Stimulated activated CD8-positive, alpha-beta memory T cell treated with anti-CD3 and anti-CD28 coated beads, Interleukin-15, amount 100 ng/mL, for 24 hours (primary cell): ENCODE results near the gene TCEA2.
A peak's percentile ranks its signal among the peaks of the same experiment; 100 is the strongest.
"Not testable (repeated sequence)": the region's sequence is repeated elsewhere in the genome, so short reads cannot be mapped to it uniquely, and the experiment has no call there.

Experiments
- DNase-seq: peaks from one replicate; pipeline ENCODE4 v3.0.0-alpha.2; 2020; ENCODE audit warnings: low read depth

TCEA2 gene

DNA sequence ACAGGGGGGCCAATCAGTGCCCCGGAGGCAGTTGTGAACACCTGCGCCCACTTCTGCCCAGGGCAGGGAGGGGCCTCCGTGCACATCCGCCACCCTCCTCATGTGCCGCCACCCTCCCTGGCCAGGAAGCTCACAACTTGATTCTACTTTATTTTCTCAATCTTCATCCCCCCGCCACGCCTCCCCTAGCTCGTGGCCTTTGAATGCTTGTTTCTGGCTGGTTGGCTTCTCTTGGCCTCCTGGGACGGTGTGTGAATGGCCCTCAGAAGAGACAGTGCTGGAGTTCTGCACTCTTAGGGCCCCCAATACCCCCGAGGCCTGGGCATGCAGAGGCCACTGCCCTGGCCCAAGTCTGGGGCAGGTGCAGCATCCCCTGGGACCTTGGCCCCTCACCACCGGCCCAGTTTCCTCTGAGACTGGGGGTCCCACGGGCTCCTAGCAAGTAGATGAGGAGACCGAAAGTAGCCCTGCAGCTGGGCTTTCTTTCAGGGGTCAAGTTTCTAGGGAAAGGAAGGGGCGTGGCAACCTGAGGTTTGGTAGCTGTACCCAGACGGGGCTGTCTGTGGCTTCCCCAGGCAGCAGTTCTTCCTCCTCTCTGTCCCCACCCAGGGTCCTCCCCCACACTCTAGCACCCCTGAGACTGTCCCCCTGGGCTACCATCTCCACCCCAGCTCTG is 15.0 kb downstream of the TCEA2 start:
- DNase-seq = no peak

DNA sequence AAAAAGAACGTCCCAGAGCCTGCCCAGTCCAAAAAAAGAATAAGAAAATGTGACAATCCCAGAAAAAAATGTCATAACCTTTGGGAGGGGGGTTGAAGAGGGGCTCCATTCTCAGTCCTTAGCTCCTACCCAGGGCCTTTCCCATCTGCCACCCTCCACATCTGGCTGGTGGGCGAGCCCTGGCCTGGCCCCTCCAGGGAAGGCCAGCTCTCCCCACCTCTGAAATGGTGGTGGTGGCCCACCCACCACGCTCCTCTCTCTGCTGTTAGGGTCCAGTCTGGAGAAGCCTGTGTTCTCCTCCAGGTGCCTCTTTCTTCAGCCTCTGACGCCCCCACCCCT is 15.9 kb downstream of the TCEA2 start:
- DNase-seq = no peak

DNA sequence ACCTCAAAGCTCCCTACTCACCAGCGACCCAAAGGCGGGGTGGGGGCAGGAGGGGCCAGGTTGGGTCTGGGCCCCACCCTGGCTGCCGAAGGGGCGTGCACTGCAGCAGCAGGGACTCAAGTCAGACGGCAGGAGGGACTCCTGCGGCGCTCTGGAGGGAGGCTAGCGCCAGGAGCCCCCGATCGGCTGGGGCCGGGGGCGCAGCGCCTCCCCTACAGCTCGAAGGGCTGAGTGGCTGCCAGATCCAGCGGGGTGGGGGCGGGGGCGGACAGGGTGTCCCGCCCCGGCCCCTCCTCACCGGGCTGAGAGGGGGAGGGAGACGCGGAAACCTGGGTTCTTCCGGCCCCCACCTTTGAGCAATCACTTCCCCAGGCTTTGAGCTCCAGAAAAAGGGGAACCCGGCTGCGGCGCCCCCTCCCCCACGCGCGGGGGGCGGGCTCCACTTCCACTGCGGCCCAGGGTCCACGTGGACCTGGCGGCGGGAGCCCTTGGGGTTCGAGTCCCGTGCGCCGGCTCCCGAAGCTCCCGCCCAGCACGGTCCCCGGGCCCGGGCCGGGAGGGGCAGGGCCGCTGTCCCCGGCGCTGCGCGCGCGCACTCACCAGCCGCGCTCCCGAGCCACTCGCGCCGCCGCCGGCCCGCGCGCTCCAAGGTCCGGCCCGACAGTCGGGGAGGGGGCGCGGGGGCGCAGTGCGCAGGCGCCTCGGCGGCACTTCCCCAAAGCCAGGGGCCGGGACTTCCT is 16.4 kb downstream of the TCEA2 start, which contains the start of gene RGS19:
Gene RGS19 (minus strand): TSS at position 246 of the 740 bp plus-strand sequence. CDS start 2,632 bp downstream, outside the sequence.
- peak; percentile 40 for DNase-seq

DNA sequence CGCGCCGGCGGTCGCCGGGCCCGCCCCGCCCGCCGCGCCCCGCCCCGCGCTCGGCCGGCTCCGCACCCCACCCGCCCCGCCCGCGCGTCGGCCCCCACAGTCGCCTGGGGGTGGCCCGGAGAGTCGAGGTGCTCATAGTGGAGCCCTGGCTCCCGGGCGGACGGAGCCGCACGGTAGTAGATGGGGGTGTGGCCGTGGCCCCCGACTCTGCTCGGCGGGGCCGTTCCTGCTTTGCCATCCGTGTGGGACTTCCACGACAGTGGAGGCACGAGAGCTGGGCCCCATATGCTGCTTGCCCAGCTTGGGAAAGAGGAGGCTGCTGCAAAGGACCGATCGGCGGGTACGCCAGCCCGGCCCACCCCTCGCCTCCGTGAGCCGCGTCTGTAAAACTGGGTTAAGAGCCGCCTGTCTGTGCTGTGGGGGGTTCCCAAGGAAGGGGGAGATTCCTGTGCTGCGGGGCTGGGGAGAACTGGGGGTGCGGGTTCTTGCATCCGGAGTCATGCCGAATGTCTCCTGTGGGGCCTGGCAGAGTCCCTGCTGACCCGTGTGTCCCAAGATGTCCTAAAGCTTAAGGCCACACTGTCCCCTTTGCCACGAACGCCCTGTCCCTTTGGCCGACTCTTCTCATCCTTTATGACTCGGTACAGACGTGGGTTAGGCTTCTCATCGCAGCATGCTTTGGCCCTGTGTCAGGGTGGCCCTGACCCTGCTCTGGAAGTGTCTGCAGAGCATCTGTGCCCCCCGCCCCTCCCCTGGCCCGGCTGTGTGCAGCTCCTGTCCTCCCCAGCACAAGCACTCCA is 17.2 kb downstream of the TCEA2 start, which contains the start of gene OPRL1:
Gene OPRL1 (plus strand): TSS at position 70 of the 800 bp plus-strand sequence. CDS start 12,639 bp downstream, outside the sequence.
- DNase-seq = no peak

DNA sequence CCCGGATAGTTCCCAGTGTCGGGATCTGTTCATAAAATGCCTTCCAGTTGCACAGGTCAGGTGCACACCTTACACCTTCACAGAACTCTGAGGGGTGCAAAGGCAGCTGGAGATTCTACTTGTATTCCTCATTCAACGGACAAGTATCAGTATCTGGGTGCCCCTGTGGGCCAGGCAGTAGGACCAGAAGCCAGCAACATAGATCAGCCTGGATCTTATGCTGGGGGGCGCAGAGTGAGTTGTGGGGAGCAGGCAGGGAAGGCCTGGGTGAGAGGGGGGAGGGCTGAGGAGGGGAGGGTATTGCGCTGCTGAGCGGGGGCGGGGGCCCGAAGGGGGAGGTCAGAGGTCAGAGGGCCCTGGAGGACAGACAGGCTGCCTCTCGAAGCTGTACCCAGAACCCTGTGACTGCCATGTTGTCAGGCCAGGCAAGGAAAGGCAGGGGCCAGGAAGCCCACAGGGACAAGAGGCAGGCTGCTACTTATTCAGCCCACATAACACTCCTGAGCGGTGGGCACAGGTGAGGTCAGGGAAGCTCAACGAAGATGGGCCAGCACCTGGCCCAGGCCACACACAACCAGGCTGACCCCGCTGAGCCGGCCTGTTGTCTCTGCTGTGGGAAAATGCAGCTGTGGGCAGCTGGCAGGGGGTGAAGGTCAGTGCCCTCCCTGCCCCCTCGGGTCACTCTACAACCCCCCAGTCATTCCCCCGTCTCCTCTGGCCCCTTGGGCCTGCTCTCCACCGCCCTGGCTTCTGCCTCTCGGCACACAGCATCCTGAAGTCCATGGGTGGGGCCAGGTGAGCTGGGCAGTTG is 18.0 kb downstream of the TCEA2 start:
- DNase-seq = no peak

- no peak for DNase-seq
Observed at GRCh38 chr20:64081624-64081964, 18.6 kb downstream of the TCEA2 start.

- no peak for DNase-seq
Observed at GRCh38 chr20:64082126-64082731, 19.2 kb downstream of the TCEA2 start.

DNA sequence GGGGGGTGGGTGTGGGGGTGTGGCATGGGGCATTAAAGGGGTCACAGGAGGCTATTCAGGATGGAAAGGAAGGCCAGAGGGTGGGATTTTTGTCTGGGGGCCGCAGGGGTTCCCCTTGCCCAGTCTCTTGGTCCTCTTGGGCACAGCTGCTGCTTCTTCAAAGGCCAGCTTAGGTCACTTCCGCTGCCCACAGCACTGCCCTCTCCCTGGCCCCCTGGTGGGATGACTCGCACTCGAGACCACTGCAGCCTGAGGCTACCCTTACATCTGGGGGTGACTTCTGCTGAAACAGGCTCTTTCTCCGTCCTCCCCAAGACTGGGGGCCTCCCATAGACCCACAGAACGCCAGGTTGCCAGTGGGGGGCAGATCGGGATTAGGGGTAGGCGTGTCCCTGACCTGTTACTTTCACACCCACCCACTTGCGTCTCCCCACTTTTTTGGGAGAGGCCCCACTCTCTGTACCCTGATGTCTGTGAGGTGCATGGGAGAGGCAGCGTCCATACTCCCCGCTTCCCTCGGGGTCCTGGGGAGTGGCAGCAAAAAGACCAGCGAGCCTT is 19.9 kb downstream of the TCEA2 start:
- DNase-seq = no peak

DNA sequence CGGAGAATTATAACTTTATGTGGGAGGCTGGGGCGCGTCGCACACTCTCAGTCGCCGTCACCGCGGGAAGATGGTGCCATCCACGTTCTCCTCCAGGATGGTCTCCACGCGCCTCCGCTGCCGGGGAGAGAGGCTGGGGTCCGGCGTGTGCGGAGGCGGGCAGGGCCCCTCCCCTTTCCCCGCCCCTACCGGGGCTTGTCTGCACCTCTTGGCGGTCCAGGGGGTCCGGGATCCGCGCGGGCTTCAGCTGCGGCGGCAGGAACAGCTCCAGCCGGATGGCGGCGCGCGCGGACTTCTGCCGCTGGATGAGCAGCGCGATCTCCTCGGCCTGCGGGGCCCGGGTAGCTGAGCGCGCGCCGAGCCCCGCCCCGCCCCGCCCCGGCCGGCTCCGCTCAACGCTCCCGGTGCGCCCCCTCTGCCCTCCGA is 20.4 kb downstream of the TCEA2 start:
- DNase-seq = peak; percentile 53

GRCh38 chr20:64083804-64084684 is 21.0 kb downstream of the TCEA2 start, which contains the start of gene LKAAEAR1:
TSS of gene LKAAEAR1 (minus strand) at chr20:64084398. CDS start at chr20:64084219, 179 bp downstream.
- DNase-seq = no peak

DNA sequence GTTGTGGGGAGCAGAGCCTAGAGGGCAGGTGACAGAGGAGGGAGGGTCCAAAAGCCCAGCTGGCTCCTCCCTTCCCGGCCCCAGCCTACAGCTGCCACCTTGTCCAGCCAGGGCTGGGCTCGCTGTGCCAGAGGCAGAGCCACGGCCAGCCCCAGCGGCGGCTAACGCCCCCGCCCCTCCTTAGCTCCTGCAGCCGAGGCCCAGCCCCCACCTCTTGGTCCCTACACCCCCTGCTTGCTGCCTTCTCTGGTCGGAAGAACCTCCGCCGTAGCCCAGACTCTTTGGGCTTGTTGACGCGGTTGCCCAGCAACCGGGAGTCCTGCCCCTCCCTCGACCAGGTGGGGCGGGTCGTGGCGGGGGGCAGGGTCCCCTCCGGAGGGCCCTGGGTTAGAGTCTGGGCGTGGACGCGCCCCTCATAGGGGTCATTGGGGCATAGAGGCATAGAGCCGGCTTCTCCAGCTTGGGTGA is 21.7 kb downstream of the TCEA2 start:
- DNase-seq = no peak

DNA sequence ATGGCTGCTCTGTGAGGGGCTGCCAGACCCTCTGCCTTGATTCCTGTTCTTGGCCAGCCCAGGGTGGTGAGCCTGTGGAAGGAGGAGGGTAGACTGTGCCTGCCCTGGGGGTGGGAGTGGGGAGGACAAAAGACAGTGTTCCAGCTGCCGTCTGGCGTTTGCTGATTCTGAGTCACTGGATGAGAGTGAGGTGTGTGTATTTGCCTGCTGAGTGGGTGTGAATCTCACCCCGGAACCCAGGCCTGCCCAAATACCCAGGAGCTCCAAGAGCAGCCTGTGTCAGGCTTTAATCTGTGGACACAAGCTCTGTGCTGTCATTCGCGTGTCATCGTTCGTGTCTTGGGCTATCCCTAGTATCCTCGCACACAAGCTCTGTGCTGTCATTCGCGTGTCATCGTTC is 23.8 kb downstream of the TCEA2 start:
- DNase-seq = no peak

DNA sequence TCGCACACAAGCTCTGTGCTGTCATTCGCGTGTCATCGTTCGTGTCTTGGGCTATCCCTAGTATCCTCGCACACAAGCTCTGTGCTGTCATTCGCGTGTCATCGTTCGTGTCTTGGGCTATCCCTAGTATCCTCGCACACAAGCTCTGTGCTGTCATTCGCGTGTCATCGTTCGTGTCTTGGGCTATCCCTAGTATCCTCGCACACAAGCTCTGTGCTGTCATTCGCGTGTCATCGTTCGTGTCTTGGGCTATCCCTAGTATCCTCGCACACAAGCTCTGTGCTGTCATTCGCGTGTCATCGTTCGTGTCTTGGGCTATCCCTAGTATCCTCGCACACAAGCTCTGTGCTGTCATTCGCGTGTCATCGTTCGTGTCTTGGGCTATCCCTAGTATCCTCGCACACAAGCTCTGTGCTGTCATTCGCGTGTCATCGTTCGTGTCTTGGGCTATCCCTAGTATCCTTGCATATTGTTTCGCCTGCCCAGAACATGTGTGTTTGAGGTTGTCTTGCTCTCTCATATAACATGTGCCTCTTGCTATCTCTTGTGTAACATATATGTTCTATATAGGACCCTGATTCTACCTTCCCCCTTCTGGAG is 24.3 kb downstream of the TCEA2 start:
- not testable (repeated sequence) for DNase-seq

- not testable (repeated sequence) for DNase-seq
Observed at GRCh38 chr20:64088586-64088985, 25.6 kb downstream of the TCEA2 start.

GRCh38 chr20:64090165-64090564 is 27.2 kb downstream of the TCEA2 start:
- DNase-seq = no peak

- no peak for DNase-seq
Observed at GRCh38 chr20:64091340-64091739, 28.3 kb downstream of the TCEA2 start.

DNA sequence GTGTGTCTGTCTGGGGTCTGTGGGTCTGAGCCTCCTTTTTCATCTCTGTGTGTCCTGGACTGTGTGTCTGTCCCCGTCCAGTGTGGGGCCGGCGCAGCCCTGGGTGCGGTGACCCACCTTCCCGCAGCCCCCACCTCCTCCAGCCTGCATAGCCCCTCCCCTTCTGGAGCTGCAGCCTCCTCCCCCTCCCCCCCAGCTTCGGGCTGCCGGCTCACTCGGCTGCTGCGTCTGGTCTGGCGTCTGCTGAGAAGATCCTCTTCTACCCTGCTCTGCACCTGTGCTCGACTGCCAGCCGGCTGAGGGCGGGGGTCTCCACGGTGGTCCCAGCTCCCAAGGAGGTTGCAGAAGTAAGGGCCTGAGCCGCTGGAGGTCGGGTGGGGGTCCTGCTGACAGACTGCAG is 28.8 kb downstream of the TCEA2 start:
- no peak for DNase-seq

DNA sequence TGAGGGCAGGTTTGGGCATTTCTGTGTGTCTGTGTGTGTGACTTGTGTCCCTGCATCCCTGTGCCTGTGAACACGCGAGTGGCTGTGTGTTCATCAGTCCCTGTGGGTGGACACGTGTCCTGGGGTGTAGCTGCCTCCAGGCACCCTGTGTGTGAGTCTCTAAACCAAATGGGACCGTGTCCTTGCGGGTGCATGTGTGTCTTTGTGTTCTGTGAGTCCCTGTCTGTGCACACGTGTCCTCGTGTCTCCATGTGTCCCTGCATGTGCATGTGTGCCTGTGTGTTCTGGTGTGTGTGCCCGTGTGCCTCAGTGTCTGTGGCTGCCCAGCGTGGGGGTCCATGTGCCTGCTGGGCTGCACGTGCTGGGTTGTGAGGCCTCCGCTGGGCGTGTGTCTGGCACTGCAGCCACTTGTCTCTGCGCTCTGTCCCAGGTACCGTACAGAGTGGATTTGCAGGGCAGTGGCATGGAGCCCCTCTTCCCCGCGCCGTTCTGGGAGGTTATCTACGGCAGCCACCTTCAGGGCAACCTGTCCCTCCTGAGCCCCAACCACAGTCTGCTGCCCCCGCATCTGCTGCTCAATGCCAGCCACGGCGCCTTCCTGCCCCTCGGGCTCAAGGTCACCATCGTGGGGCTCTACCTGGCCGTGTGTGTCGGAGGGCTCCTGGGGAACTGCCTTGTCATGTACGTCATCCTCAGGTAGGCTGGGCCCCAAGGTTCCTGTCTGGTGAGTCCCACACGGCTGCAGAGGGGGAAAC is 29.4 kb downstream of the TCEA2 start:
- no peak for DNase-seq

- DNase-seq = no peak
Observed at GRCh38 chr20:64093013-64093503, 30.1 kb downstream of the TCEA2 start.
